Spleen (tissue), 11 donors: Measurements from ENCODE around the gene MMP25. TPM values are rescaled to one million over a fixed set of nuclear protein-coding genes. Genes with fewer than 3 reads are reported as not detected.

Experiments used
- DNase-seq: peaks from one replicate; pipeline ENCODE4 v3.0.0-alpha.2; 2020
- H3K27ac ChIP-seq, 8 donors: fragments of 200-600 bp; sonication (generic) in 7 of 8; 1 replicate in 4 of 8; 2 replicates in 4 of 8; pipeline versions ENCODE4 v1.5.0 to v1.8.0; 2016 to 2021; ENCODE audit warnings: inconsistent platforms in 4 of 8, mild to moderate bottlenecking in 4 of 8, moderate library complexity in 1 of 8
- H3K27me3 ChIP-seq, 7 donors: fragments of 200-600 bp; sonication (generic) in 6 of 7; replicated peaks in 1 of 7; 1 replicate in 4 of 7; 2 replicates in 3 of 7; pipeline versions ENCODE4 v1.5.0 to v1.8.0; 2016 to 2021; ENCODE audit warnings: inconsistent platforms in 3 of 7, mild to moderate bottlenecking in 1 of 7
- H3K36me3 ChIP-seq, 6 donors: fragments of 200-600 bp; sonication (generic) in 5 of 6; 1 replicate in 4 of 6; 2 replicates in 2 of 6; pipeline versions ENCODE4 v1.5.0 to v1.8.0; 2016 to 2021; ENCODE audit warnings: inconsistent platforms in 2 of 6
- H3K4me1 ChIP-seq, 6 donors: fragments of 200-600 bp; sonication (generic) in 5 of 6; 1 replicate in 3 of 6; 2 replicates in 3 of 6; pipeline versions ENCODE4 v1.5.0 to v1.8.0; 2016 to 2021; ENCODE audit warnings: inconsistent platforms in 3 of 6
- H3K4me3 ChIP-seq, 8 donors: fragments of 200-600 bp; sonication (generic) in 7 of 8; 1 replicate in 4 of 8; 2 replicates in 4 of 8; pipeline versions ENCODE4 v1.5.0 to v1.8.0; 2016 to 2021; ENCODE audit warnings: inconsistent platforms in 4 of 8, mild to moderate bottlenecking in 4 of 8, moderate library complexity in 2 of 8
- H3K9me3 ChIP-seq, 8 donors: fragments of 200-600 bp; sonication (generic) in 7 of 8; 1 replicate in 4 of 8; 2 replicates in 4 of 8; pipeline versions ENCODE4 v1.5.0 to v1.8.0; 2016 to 2021; ENCODE audit warnings: inconsistent platforms in 4 of 8
- CTCF ChIP-seq, 11 experiments: fragments of 200-600 bp in 7 of 11; fragments of 450-650 bp in 4 of 11; sonication (generic) in 4 of 11; IDR thresholded peaks in 8 of 11; conservative IDR thresholded peaks in 3 of 11; 1 replicate in 7 of 11; 2 replicates in 4 of 11; pipeline versions ENCODE4 v1.4.0 to v1.8.0; 2016 to 2021; ENCODE audit warnings: antibody characterized with exemption in 11 of 11, inconsistent platforms in 4 of 11, mild to moderate bottlenecking in 1 of 11
- POLR2A ChIP-seq, 3 donors: fragments of 450-650 bp; IDR thresholded peaks; one replicate each; pipeline ENCODE4 v1.5.1; 2017; ENCODE audit warnings: antibody characterized with exemption in 3 of 3, mild to moderate bottlenecking in 1 of 3
- POLR2AphosphoS5 ChIP-seq, 3 donors: sonication (generic); formaldehyde crosslinking; IDR thresholded peaks; one replicate each; pipeline ENCODE4 v1.5.1; 2017; ENCODE audit warnings: antibody characterized with exemption in 3 of 3
- WGBS, 5 donors: extraction: QIAGEN DNeasy Blood & Tissue Kit in 3 of 5; methylation state at CpG; one replicate each; pipeline versions ENCODE4 v1.1.5 to v1.1.7; 2013 to 2018; 5-methylcytosine and 5-hydroxymethylcytosine counted together
- intact Hi-C: fragments of 100-400 bp; cut with DNase I; formaldehyde crosslinking; loops from one replicate; pipeline ENCODE4 v1.15.0; 2023; ENCODE audit warnings: low total_unique reads
- polyA plus RNA-seq, 3 donors: library from polyadenylated mRNA; stranded (reverse); fragments of 200-250 nt; gene quantifications; one replicate each; pipeline ENCODE4 v1.2.1, GENCODE V29; 2013
- total RNA-seq, 7 donors: library from RNA; depleted of rRNA in 3 of 7; stranded (reverse); fragments of >200 nt in 3 of 7; fragmentation: NEBNext Ultra II Directional in 4 of 7; extraction: Animal tissue kit (Norgen Biotek cat#: 25700) in 4 of 7; gene quantifications; one replicate each; pipeline versions ENCODE4 v1.1.0 to v1.2.1, GENCODE V29; 2016 to 2021
- donor health status: healthy with polysubstance abuse.
- donor health status: DM: no; HTN: no; CAD: no; lungs with moderate emphysema.
- donor health status: DM: no; HTN: no; CAD: no.
- donor health status: Bipolar disorder and iron deficiency.
- donor health status: healthy.
- donor health status: DM: no; HTN: no; CAD: no.
- donor health status: DM: yes; HTN: yes; CAD: no.

Gene MMP25
- total and polyA plus RNA-seq, 10 donors: 2.7 to 282 (median 65.6) TPM

GRCh38 chr16:3009568-3010390, 36.6 kb upstream of the MMP25 start:
- Histone ChIP-seq H3K27me3 (peaks cover 0 to 92% (median 28%) of the 10 kb centered on the region in 7 donors), H3K9me3 (no peaks in the 10 kb centered on the region), H3K4me1 (peaks cover 15 to 66% (median 36%) of the 10 kb centered on the region in 6 donors), H3K36me3 (no peaks in the 10 kb centered on the region), H3K4me3 (no peak overlapping the region), H3K27ac (peak overlapping the region in 1 of 8 donors; percentile 92)
- TF ChIP-seq CTCF (IDR thresholded peaks at IDR 0.05 in 8 of 11, conservative IDR thresholded peaks at IDR 0.05 in 3 of 11) (no peak), POLR2A (IDR thresholded peaks at IDR 0.05) (no peak), POLR2AphosphoS5 (IDR thresholded peaks at IDR 0.05) (no peak)
- WGBS, 5 donors: 74 to 83% (median 79%) methylated on average over 11 to 21 of the region's 21 CpGs
- intact Hi-C loops: no loop called here
- no peak for DNase-seq

GRCh38 chr16:3010510-3010909, 35.9 kb upstream of the MMP25 start:
- no peak overlapping the region for H3K27ac ChIP-seq
- no peaks in the 10 kb centered on the region for H3K36me3 ChIP-seq
- H3K27me3 ChIP-seq: peaks cover 0 to 90% (median 28%) of the 10 kb centered on the region in 7 donors
- no peak for DNase-seq
- H3K4me1 ChIP-seq: peaks cover 11 to 58% (median 32%) of the 10 kb centered on the region in 6 donors
- no peak overlapping the region for H3K4me3 ChIP-seq
- intact Hi-C loops: no loop called here
- TF ChIP-seq CTCF (IDR thresholded peaks at IDR 0.05 in 8 of 11, conservative IDR thresholded peaks at IDR 0.05 in 3 of 11) (no peak), POLR2AphosphoS5 (IDR thresholded peaks at IDR 0.05) (no peak), POLR2A (IDR thresholded peaks at IDR 0.05) (no peak)
- H3K9me3 ChIP-seq: no peaks in the 10 kb centered on the region
- 89 to 96% (median 93%) methylated on average over 8 of the region's 8 CpGs for WGBS, 5 donors

- intact Hi-C loops: no loop called here
- TF ChIP-seq POLR2AphosphoS5 (IDR thresholded peaks at IDR 0.05): no peak
- TF ChIP-seq POLR2A (IDR thresholded peaks at IDR 0.05): no peak
- TF ChIP-seq CTCF (IDR thresholded peaks at IDR 0.05 in 8 of 11, conservative IDR thresholded peaks at IDR 0.05 in 3 of 11): no peak
- Histone ChIP-seq H3K4me3 (no peak overlapping the region), H3K4me1 (peaks cover 11 to 41% (median 20%) of the 10 kb centered on the region in 6 donors), H3K27me3 (peaks cover 0 to 91% (median 29%) of the 10 kb centered on the region in 7 donors), H3K36me3 (no peaks in the 10 kb centered on the region), H3K27ac (no peak overlapping the region), H3K9me3 (no peaks in the 10 kb centered on the region)
- DNase-seq: no peak
- WGBS, 5 donors: 36 to 56% (median 42%) methylated on average over 13 to 19 of the region's 19 CpGs
Observed at GRCh38 chr16:3012246-3012645, 34.1 kb upstream of the MMP25 start.

- no peak within 1 kb of the TSS for H3K27ac ChIP-seq
Observed at GRCh38 chr16:3012828-3013420, 33.4 kb upstream of the MMP25 start, which contains the start of gene CLDN9. Gene CLDN9, plus strand, starts transcription at chr16:3012923. Its CDS starts 440 bp downstream, at chr16:3013363.

More at GRCh38 chr16:3012828-3013420, 33.4 kb upstream of the MMP25 start, which contains the start of gene CLDN9:
- Histone ChIP-seq H3K27me3 (peaks cover 0 to 92% (median 36%) of the 10 kb centered on the region in 7 donors), H3K4me1 (peaks cover 8 to 41% (median 17%) of the 10 kb centered on the region in 6 donors), H3K4me3 (no peak within 1 kb of the TSS), H3K9me3 (no peaks in the 10 kb centered on the region), H3K36me3 (no peaks in the 10 kb centered on the region)
- WGBS, 5 donors: 51 to 67% (median 56%) methylated on average over 21 to 27 of the region's 27 CpGs
- TF ChIP-seq POLR2AphosphoS5 (IDR thresholded peaks at IDR 0.05) (no peak), POLR2A (IDR thresholded peaks at IDR 0.05) (no peak), CTCF (IDR thresholded peaks at IDR 0.05 in 8 of 11, conservative IDR thresholded peaks at IDR 0.05 in 3 of 11) (no peak)
- no peak for DNase-seq
- intact Hi-C loops: no loop called here
